Stimulated activated CD4-positive, alpha-beta T cell treated with anti-CD3 and anti-CD28 coated beads, Interleukin-2, amount 100 ng/mL, for 24 hours (primary cell): ENCODE measurements around the gene PLA2G4A.

Experiments used
- DNase-seq, 2 donors: peaks; one replicate each; pipeline ENCODE4 v3.0.0-alpha.2; 2020

The PLA2G4A gene

DNA sequence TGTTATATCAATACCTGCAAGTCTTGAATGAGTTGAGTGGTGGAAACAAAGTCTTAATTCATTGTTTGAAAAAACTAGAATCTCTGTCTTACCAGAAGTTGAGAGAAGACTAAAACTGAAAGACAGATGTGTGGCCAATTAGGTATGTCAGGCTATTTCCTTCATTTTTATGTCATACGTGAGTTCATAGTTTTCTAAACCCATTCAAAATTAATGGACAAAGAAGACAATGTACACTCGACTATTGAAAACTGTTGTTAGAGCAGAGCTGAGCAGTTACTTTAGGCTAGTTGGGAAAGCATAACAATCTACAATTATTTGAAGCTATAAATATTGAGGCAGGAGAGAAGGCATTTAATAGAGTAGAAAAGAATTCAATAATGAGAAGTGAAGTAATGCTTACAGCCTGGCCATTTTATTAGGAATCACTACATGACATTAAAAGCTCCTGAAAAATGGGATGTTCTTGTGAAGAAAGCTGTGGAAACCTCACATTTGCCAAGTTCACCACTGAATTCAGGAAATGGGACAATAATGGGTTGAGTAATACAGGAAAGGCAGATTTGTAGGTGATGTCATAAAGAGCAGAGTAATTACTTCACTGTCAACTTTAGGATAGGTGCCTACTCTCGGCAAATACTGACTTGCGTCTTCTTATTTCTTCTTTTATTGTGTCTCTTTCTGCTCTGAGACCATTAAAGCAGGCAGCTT is 204.4 kb downstream of the PLA2G4A start:
- no peak for DNase-seq

GRCh38 chr1:187033693-187034390 is 205.1 kb downstream of the PLA2G4A start:
- DNase-seq = no peak

GRCh38 chr1:187034501-187034900 is 205.8 kb downstream of the PLA2G4A start:
- DNase-seq = no peak

DNA sequence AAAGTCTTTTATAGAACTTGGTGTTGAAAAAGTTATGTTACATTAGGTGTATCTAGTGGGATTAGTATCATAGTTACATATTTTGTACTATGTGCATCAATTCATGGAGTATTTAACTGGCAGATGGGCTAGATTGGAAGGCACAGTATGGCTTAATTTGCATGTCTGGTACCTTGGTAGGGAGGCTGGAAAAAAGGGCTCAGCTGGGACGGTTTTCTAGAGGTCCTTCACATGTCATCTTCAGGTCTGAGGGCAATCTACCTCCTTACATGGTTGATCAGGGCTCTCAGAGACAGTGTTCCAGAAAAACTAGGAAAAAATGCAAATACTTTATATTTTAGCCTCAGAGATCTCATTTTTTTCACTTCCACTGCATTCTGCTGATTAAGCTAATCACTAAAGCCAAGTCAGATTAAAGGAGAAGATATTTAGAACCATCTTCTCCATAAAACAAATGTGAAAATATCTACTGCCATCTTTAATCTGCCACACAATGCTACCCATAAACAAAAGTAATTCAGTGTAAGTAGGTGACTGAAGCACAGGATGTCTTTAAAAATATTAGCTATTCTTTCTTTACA is 209.3 kb downstream of the PLA2G4A start:
- DNase-seq = no peak
